Tibial nerve (tissue), 4 donors: ENCODE results near the gene CEP20.

ENCODE experiments used
- CTCF ChIP-seq, 5 experiments: fragments of 200-600 bp in 3 of 5; fragments of 450-650 bp in 2 of 5; sonication (generic) in 3 of 5; IDR thresholded peaks; one replicate each; pipeline ENCODE4 v1.5.1; 2016 to 2019; ENCODE audit warnings: antibody characterized with exemption in 5 of 5, mild to moderate bottlenecking in 3 of 5, moderate library complexity in 2 of 5
- EP300 ChIP-seq, 2 donors: sonication (generic); formaldehyde crosslinking; IDR thresholded peaks; one replicate each; pipeline ENCODE4 v1.6.1; 2017; ENCODE audit warnings: antibody characterized with exemption in 2 of 2, mild to moderate bottlenecking in 1 of 2

GRCh38 chr16:15928261-15929104 is 40.1 kb upstream of the CEP20 start:
- TF ChIP-seq CTCF (IDR thresholded peaks at IDR 0.05) (no peak), EP300 (IDR thresholded peaks at IDR 0.05) (no peak)
